Gastroesophageal sphincter (tissue), 4 donors: ENCODE measurements around the gene GPBAR1. TPM values are rescaled to one million over a fixed set of nuclear protein-coding genes. Genes with fewer than 3 reads are reported as not detected.
A peak's percentile ranks its signal among the peaks of the same experiment; 100 is the strongest.

Experiments used
- ATAC-seq: fragments of 150-250 bp; one replicate; pipeline ENCODE4 v1.9.1; 2016; ENCODE audit warnings: mild to moderate bottlenecking, moderate library complexity
- H3K27ac ChIP-seq, 4 donors: fragments of 200-600 bp; sonication (generic) in 3 of 4; 1 replicate in 3 of 4; 2 replicates in 1 of 4; pipeline ENCODE4 v1.5.1; 2016 to 2019
- H3K27me3 ChIP-seq: fragments of 200-600 bp; sonication (generic); one replicate; pipeline ENCODE4 v1.5.1; 2019
- H3K36me3 ChIP-seq, 2 donors: fragments of 200-600 bp; sonication (generic); one replicate each; pipeline ENCODE4 v1.5.1; 2019; ENCODE audit warnings: control low read depth in 1 of 2
- H3K4me1 ChIP-seq, 3 donors: fragments of 200-600 bp; sonication (generic); 1 replicate in 2 of 3; 2 replicates in 1 of 3; pipeline ENCODE4 v1.5.1; 2016 to 2019; ENCODE audit warnings: control low read depth in 2 of 3
- H3K4me3 ChIP-seq, 2 donors: fragments of 200-600 bp; sonication (generic); one replicate each; pipeline ENCODE4 v1.5.1; 2019; ENCODE audit warnings: mild to moderate bottlenecking in 1 of 2, moderate library complexity in 1 of 2
- H3K9me3 ChIP-seq, 3 donors: fragments of 200-600 bp; sonication (generic); one replicate each; pipeline ENCODE4 v1.5.1; 2017 to 2019; ENCODE audit warnings: control low read depth in 2 of 3
- CTCF ChIP-seq, 4 experiments: fragments of 200-600 bp in 2 of 4; fragments of 450-650 bp in 2 of 4; sonication (generic) in 1 of 4; IDR thresholded peaks; one replicate each; pipeline ENCODE4 v1.5.1; 2017 to 2019; ENCODE audit warnings: antibody characterized with exemption in 4 of 4, mild to moderate bottlenecking in 2 of 4, moderate library complexity in 2 of 4
- EP300 ChIP-seq: sonication (generic); formaldehyde crosslinking; IDR thresholded peaks from one replicate; pipeline ENCODE4 v1.6.1; 2017; ENCODE audit warnings: antibody characterized with exemption, mild to moderate bottlenecking
- POLR2A ChIP-seq, 2 donors: fragments of 450-650 bp; IDR thresholded peaks; one replicate each; pipeline ENCODE4 v1.6.1; 2017; ENCODE audit warnings: antibody characterized with exemption in 2 of 2, mild to moderate bottlenecking in 2 of 2, moderate library complexity in 1 of 2
- POLR2AphosphoS5 ChIP-seq: sonication (generic); formaldehyde crosslinking; IDR thresholded peaks from one replicate; pipeline ENCODE4 v1.6.1; 2017; ENCODE audit warnings: antibody characterized with exemption
- WGBS, 2 donors: methylation state at CpG; one replicate each; pipeline ENCODE4 v1.1.5; 2018; ENCODE audit warnings: low coverage in 1 of 2; 5-methylcytosine and 5-hydroxymethylcytosine counted together
- total RNA-seq, 4 donors: library from RNA; depleted of rRNA; stranded (reverse); fragments of >200 nt; gene quantifications; one replicate each; pipeline ENCODE4 v1.1.0, GENCODE V29; 2016

GPBAR1 gene
- total RNA-seq, 4 donors from 2014 or later, result 0.31 to 4.0 (median 1.4) TPM

- WGBS, 2 donors, result 48 to 74% methylated on average over 5 of the region's 5 CpGs
- peaks cover 0 to 36% of the 10 kb centered on the region in 2 donors for H3K36me3 ChIP-seq
- H3K27me3 ChIP-seq, result no peaks in the 10 kb centered on the region
- no peak overlapping the region for H3K4me3 ChIP-seq
- H3K4me1 ChIP-seq, result peaks cover 15 to 71% (median 30%) of the 10 kb centered on the region in 3 donors
- no peak overlapping the region for H3K27ac ChIP-seq
- H3K9me3 ChIP-seq, result no peaks in the 10 kb centered on the region
- ATAC-seq, result no peak
- TF ChIP-seq POLR2AphosphoS5 (no peak), POLR2A (IDR thresholded peaks at IDR 0.05) (no peak), EP300 (no peak), CTCF (IDR thresholded peaks at IDR 0.05) (no peak)
Observed at GRCh38 chr2:218223046-218223445, 37.8 kb upstream of the GPBAR1 start.

GRCh38 chr2:218224186-218224585, 36.6 kb upstream of the GPBAR1 start:
- H3K36me3 ChIP-seq, result peaks cover 0 to 47% of the 10 kb centered on the region in 2 donors
- H3K4me1 ChIP-seq, result peaks cover 6 to 71% (median 25%) of the 10 kb centered on the region in 3 donors
- H3K27ac ChIP-seq, result no peak overlapping the region
- H3K4me3 ChIP-seq, result no peak overlapping the region
- no peaks in the 10 kb centered on the region for H3K27me3 ChIP-seq
- 22 to 50% methylated on average over 1 of the region's 1 CpG for WGBS, 2 donors
- TF ChIP-seq EP300, result no peak
- no peak for TF ChIP-seq POLR2A (IDR thresholded peaks at IDR 0.05)
- no peak for TF ChIP-seq CTCF (IDR thresholded peaks at IDR 0.05)
- TF ChIP-seq POLR2AphosphoS5, result no peak
- ATAC-seq, result no peak
- no peaks in the 10 kb centered on the region for H3K9me3 ChIP-seq

- H3K4me1 ChIP-seq, result peaks cover 7 to 66% (median 7%) of the 10 kb centered on the region in 3 donors
Observed at GRCh38 chr2:218226903-218227302, 33.9 kb upstream of the GPBAR1 start.

GRCh38 chr2:218228366-218229090, 32.3 kb upstream of the GPBAR1 start:
- H3K4me3 ChIP-seq, result no peak overlapping the region
- ATAC-seq, result no peak
- H3K4me1 ChIP-seq, result peaks cover 4 to 55% (median 7%) of the 10 kb centered on the region in 3 donors
- 83 to 85% methylated on average over 5 to 6 of the region's 6 CpGs for WGBS, 2 donors
- H3K9me3 ChIP-seq, result no peaks in the 10 kb centered on the region
- peaks cover 0 to 89% of the 10 kb centered on the region in 2 donors for H3K36me3 ChIP-seq
- H3K27ac ChIP-seq, result peak overlapping the region; percentile 40 to 68 (median 56)
- TF ChIP-seq CTCF (IDR thresholded peaks at IDR 0.05), result no peak
- no peak for TF ChIP-seq POLR2A (IDR thresholded peaks at IDR 0.05)
- no peak for TF ChIP-seq POLR2AphosphoS5
- no peak for TF ChIP-seq EP300
- no peaks in the 10 kb centered on the region for H3K27me3 ChIP-seq

More at GRCh38 chr2:218226903-218227302, 33.9 kb upstream of the GPBAR1 start:
- TF ChIP-seq EP300 (no peak), POLR2AphosphoS5 (no peak), POLR2A (IDR thresholded peaks at IDR 0.05) (no peak), CTCF (IDR thresholded peaks at IDR 0.05) (no peak)
- no peaks in the 10 kb centered on the region for H3K27me3 ChIP-seq
- ATAC-seq, result no peak
- H3K27ac ChIP-seq, result no peak overlapping the region
- 80 to 83% methylated on average over 2 to 3 of the region's 3 CpGs for WGBS, 2 donors
- H3K36me3 ChIP-seq, result peaks cover 0 to 73% of the 10 kb centered on the region in 2 donors
- no peaks in the 10 kb centered on the region for H3K9me3 ChIP-seq
- H3K4me3 ChIP-seq, result no peak overlapping the region

- Histone ChIP-seq H3K27ac (peak overlapping the region; percentile 40 to 68 (median 58)), H3K36me3 (peaks cover 0 to 94% of the 10 kb centered on the region in 2 donors), H3K9me3 (no peaks in the 10 kb centered on the region), H3K27me3 (no peaks in the 10 kb centered on the region), H3K4me3 (no peak overlapping the region), H3K4me1 (peaks cover 4 to 53% (median 7%) of the 10 kb centered on the region in 3 donors)
- WGBS, 2 donors, result 18 to 37% methylated on average over 3 of the region's 3 CpGs
- ATAC-seq, result peak; percentile 62
- TF ChIP-seq POLR2A (IDR thresholded peaks at IDR 0.05), result no peak
- TF ChIP-seq POLR2AphosphoS5, result no peak
- no peak for TF ChIP-seq CTCF (IDR thresholded peaks at IDR 0.05)
- TF ChIP-seq EP300, result no peak
Observed at GRCh38 chr2:218229239-218229638, 31.6 kb upstream of the GPBAR1 start.
